GM12878 (cell line): ENCODE measurements around the gene CDK15. TPM values are rescaled to one million over a fixed set of nuclear protein-coding genes. Genes with fewer than 3 reads are reported as not detected.

ENCODE experiments used
- ATAC-seq: fragments of 200-7000 bp; cut with Tn5 transposase; 3 replicates; pipeline ENCODE4 v1.9.1; 2020; ENCODE audit warnings: mild to moderate bottlenecking, moderate library complexity
- BruUV-seq: library from RNA; stranded (reverse); fragments of 400-500 nt; replicated peaks from 2 replicates; lab custom pipeline; 2021; lab: Mats Ljungman, UMichigan
- CTCF ChIA-PET: fragments of 300-600 bp; sonication (Branson Sonifier 250); formaldehyde crosslinking; extraction: SDS; loops from one replicate; lab custom pipeline; 2021; ENCODE audit warnings: inconsistent platforms; lab: Yijun Ruan, JAX
- POLR2A ChIA-PET: fragments of 350-600 bp; formaldehyde crosslinking; extraction: SDS; loops from one replicate; lab custom pipeline; 2021; ENCODE audit warnings: inconsistent platforms; lab: Charles Lee
- RAD21 ChIA-PET: fragments of 300-600 bp; sonication (Branson Sonifier 250); formaldehyde crosslinking; loops from one replicate; lab custom pipeline; 2023; ENCODE audit warnings: antibody characterized with exemption; ENCODE audit not compliant: unreplicated experiment; lab: Charles Lee
- SMC1A ChIA-PET: fragments of 300-600 bp; sonication (Branson Sonifier 250); formaldehyde crosslinking; loops from one replicate; lab custom pipeline; 2023; ENCODE audit not compliant: unreplicated experiment, uncharacterized antibody; lab: Charles Lee
- DNase-seq: peaks from one replicate; pipeline ENCODE4 v3.0.0-alpha.2; 2011; ENCODE audit warnings: low read depth, low spot score
- FAIRE-seq: peaks from 3 replicates; lab custom pipeline; 2011; peaks lifted over from hg19 to GRCh38; lab: Jason Lieb, UNC
- H2AFZ ChIP-seq: 2 replicates; pipeline ENCODE4 v1.6.0; 2011; ENCODE audit warnings: low read depth, low read length, control low read depth; ENCODE audit not compliant: control insufficient read depth
- H3K27ac ChIP-seq: 2 replicates; pipeline ENCODE4 v1.5.1; 2011; ENCODE audit warnings: control low read depth; ENCODE audit not compliant: control insufficient read depth, insufficient read depth
- H3K27me3 ChIP-seq, 2 experiments: replicated peaks in 1 of 2; 2 replicates each; pipeline versions ENCODE4 v1.6.0 to v1.6.1; 2011; ENCODE audit warnings: low read length in 1 of 2; ENCODE audit not compliant: control insufficient read depth in 2 of 2, insufficient read depth in 2 of 2
- H3K36me3 ChIP-seq, 2 experiments: 2 replicates each; pipeline ENCODE4 v1.5.1; 2011; ENCODE audit warnings: low read length in 1 of 2; ENCODE audit not compliant: control insufficient read depth in 2 of 2, insufficient read depth in 2 of 2
- H3K4me1 ChIP-seq: 2 replicates; pipeline ENCODE4 v1.6.1; 2011; ENCODE audit warnings: mild to moderate bottlenecking, low read length, moderate library complexity, mixed read lengths; ENCODE audit not compliant: control insufficient read depth, insufficient read depth
- H3K4me2 ChIP-seq: 2 replicates; pipeline ENCODE4 v1.6.0; 2011; ENCODE audit warnings: control low read depth; ENCODE audit not compliant: control insufficient read depth, insufficient read depth
- H3K4me3 ChIP-seq: fragments of 200-600 bp; sonication (generic); 2 replicates; pipeline ENCODE4 v1.5.1; 2016
- H3K79me2 ChIP-seq: 2 replicates; pipeline ENCODE4 v1.6.0; 2011; ENCODE audit warnings: low read length; ENCODE audit not compliant: control insufficient read depth, insufficient read depth
- H3K9ac ChIP-seq: 2 replicates; pipeline ENCODE4 v1.8.0; 2011; ENCODE audit warnings: low read length, control low read depth, mixed read lengths; ENCODE audit not compliant: control insufficient read depth, insufficient read depth
- H3K9me3 ChIP-seq: replicated peaks from 3 replicates; pipeline ENCODE4 v1.5.1; 2011; ENCODE audit warnings: mild to moderate bottlenecking, low read length; ENCODE audit not compliant: control insufficient read depth, insufficient read depth
- H4K20me1 ChIP-seq: 2 replicates; pipeline ENCODE4 v1.6.0; 2011; ENCODE audit not compliant: control insufficient read depth, insufficient read depth
- ASH2L ChIP-seq: fragments of 300-600, 200-600 bp; sonication (generic); IDR thresholded peaks from 2 replicates; pipeline ENCODE4 v1.6.1; 2017; ENCODE audit warnings: low read depth, mild to moderate bottlenecking, borderline replicate concordance
- CBX5 ChIP-seq: sonication (generic); IDR thresholded peaks from 2 replicates; pipeline ENCODE4 v1.6.1; 2016; ENCODE audit warnings: low read depth, moderate library complexity, mild to moderate bottlenecking, inconsistent platforms
- CREB1 ChIP-seq: IDR thresholded peaks from 2 replicates; pipeline ENCODE4 v1.6.1; 2012; ENCODE audit warnings: low read depth, mild to moderate bottlenecking, inconsistent platforms
- ETV6 ChIP-seq, 2 experiments: fragments of 450-650 bp in 1 of 2; IDR thresholded peaks in 1 of 2; conservative IDR thresholded peaks in 1 of 2; 2 replicates each; pipeline ENCODE4 v1.6.1; 2014; ENCODE audit warnings: antibody characterized with exemption in 1 of 2, borderline replicate concordance in 1 of 2, low read depth in 1 of 2, mild to moderate bottlenecking in 1 of 2, moderate library complexity in 1 of 2
- FOXM1 ChIP-seq: IDR thresholded peaks from 2 replicates; pipeline ENCODE4 v1.6.1; 2012; ENCODE audit warnings: low read depth, mild to moderate bottlenecking, inconsistent platforms, low read length, moderate library complexity
- IKZF2 ChIP-seq, 2 experiments: fragments of 450-650 bp; IDR thresholded peaks; 2 replicates each; pipeline ENCODE4 v1.6.1; 2017; ENCODE audit warnings: mild to moderate bottlenecking in 2 of 2, moderate library complexity in 2 of 2
- NFYA ChIP-seq: IDR thresholded peaks from 2 replicates; pipeline ENCODE4 v1.6.1; 2011; ENCODE audit warnings: low read depth, mild to moderate bottlenecking, low read length, improper control_type of control experiment, borderline replicate concordance
- SPI1 ChIP-seq: IDR thresholded peaks from 2 replicates; pipeline ENCODE4 v1.6.1; 2011; ENCODE audit warnings: low read depth, mild to moderate bottlenecking, low read length, moderate library complexity, borderline replicate concordance; ENCODE audit not compliant: insufficient read depth
- SUPT20H ChIP-seq: IDR thresholded peaks from 2 replicates; pipeline ENCODE4 v1.6.1; 2011; ENCODE audit warnings: low read depth, mild to moderate bottlenecking, low read length, moderate library complexity, borderline replicate concordance; ENCODE audit not compliant: control insufficient read depth
- ZSCAN29 ChIP-seq: fragments of 450-650 bp; IDR thresholded peaks from 2 replicates; pipeline ENCODE4 v1.6.1; 2017; ENCODE audit warnings: mild to moderate bottlenecking, moderate library complexity
- WGBS: methylation state at CpG from one replicate; pipeline ENCODE4 v1.1.6; 2016; ENCODE audit warnings: low lambda C conversion rate; ENCODE audit not compliant: insufficient replicate concordance, insufficient coverage; ENCODE audit errors: missing lambda C conversion rate; 5-methylcytosine and 5-hydroxymethylcytosine counted together
- in situ Hi-C: fragments of 300-500 bp; cut with MboI; formaldehyde crosslinking; loops from 9 replicates; pipeline ENCODE4 v1.14.3; 2018; ENCODE audit warnings: mixed read lengths
- intact Hi-C: fragments of 100-400 bp; cut with micrococcal nuclease; formaldehyde crosslinking; loops from one replicate; pipeline ENCODE4 v1.14.2; 2022; ENCODE audit not compliant: unreplicated experiment
- polyA plus RNA-seq, 11 experiments: library from polyadenylated mRNA; depleted of rRNA in 4 of 11; unstranded in 6 of 11; stranded (reverse) in 5 of 11; fragments of >200 nt; fragmentation: Nextera tagmentation in 4 of 11; fragmentation: Illumina TruSeq in 1 of 11; extraction: Ambion mirVana in 4 of 11; extraction: Trizol in 1 of 11; gene quantifications; 1 replicate in 1 of 11; 2 replicates in 10 of 11; pipeline versions ENCODE4 v1.2.1 to v1.2.3, GENCODE V29; 2011 to 2016; ENCODE audit warnings: inconsistent platforms in 2 of 11, missing spikeins in 2 of 11, low read depth in 1 of 11
- total RNA-seq, 4 experiments: library from RNA; depleted of rRNA in 3 of 4; stranded (reverse); fragments of >200 nt in 3 of 4; fragmentation: Illumina TruSeq in 1 of 4; extraction: Trizol in 1 of 4; gene quantifications; 2 replicates each; pipeline versions ENCODE4 v1.2.1 to v1.2.3, GENCODE V29; 2013 to 2021
- TF ChIP-seq, protein P1 (sequence below): IDR thresholded peaks from 2 replicates; pipeline ENCODE4 v1.6.1; 2012; ENCODE audit warnings: improper control_type of control experiment, low read depth, low read length; ENCODE audit not compliant: insufficient replicate concordance
- TF ChIP-seq, protein P2 (sequence below): fragments of 450-650 bp; IDR thresholded peaks from 2 replicates; pipeline ENCODE4 v1.6.1; 2018; ENCODE audit warnings: mild to moderate bottlenecking, low read depth, moderate library complexity; ENCODE audit not compliant: partially characterized antibody

CDK15 gene
- total and polyA plus RNA-seq, 10 of the 15 experiments (the other 5 are each of a cell fraction or from before 2014, with no cell fraction given) = 0.01 to 0.04 TPM; not detected in 8

DNA sequence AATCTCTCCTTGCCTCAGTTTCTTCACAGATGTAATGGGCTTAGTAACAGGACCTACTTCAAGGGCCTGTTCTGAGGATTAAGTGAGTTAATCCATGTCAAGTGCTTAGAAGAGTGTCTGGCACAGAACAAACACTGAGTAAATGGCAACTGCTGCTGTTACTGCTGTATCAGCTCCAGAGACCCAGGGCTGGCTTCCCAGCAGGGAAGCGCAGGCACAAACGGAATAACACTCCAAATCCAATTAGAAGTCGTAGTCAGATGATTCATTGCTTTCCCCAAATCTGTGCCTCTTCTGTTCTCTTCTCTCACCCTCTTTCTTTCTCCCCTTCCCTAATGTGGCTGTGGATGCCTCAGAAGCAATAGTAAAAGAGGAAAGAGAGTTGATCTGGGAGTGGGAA is 126.2 kb downstream of the CDK15 start:
- ChIA-PET SMC1A (no interaction called here), CTCF (no interaction called here), POLR2A (no interaction called here), RAD21 (no interaction called here)
- Histone ChIP-seq H2AFZ (no peak overlapping the region), H3K36me3 (no peaks in the 10 kb centered on the region), H3K4me1 (no peaks in the 10 kb centered on the region), H4K20me1 (no peaks in the 10 kb centered on the region), H3K4me2 (no peak overlapping the region), H3K9ac (no peak overlapping the region), H3K9me3 (no peaks in the 10 kb centered on the region; the same call in 2 of the 3 replicates), H3K4me3 (no peak overlapping the region), H3K27me3 (no peaks in the 10 kb centered on the region), H3K27ac (no peak overlapping the region), H3K79me2 (no peaks in the 10 kb centered on the region)
- ATAC-seq (no peak), DNase-seq (no peak), FAIRE-seq (no peak)
- TF ChIP-seq SUPT20H (no peak), ZSCAN29 (no peak), CBX5 (no peak), FOXM1 (no peak), IKZF2 (IDR thresholded peaks at IDR 0.05) (no peak), ASH2L (no peak), CREB1 (no peak), NFYA (no peak), ETV6 (conservative IDR thresholded peaks at IDR 0.05 in 1 of 2, IDR thresholded peaks at IDR 0.05 in 1 of 2; ENCODE audit: borderline replicate concordance in 1 of 2, low read depth in 1 of 2) (no peak), SPI1 (no peak)
- TF ChIP-seq, protein P1, sequence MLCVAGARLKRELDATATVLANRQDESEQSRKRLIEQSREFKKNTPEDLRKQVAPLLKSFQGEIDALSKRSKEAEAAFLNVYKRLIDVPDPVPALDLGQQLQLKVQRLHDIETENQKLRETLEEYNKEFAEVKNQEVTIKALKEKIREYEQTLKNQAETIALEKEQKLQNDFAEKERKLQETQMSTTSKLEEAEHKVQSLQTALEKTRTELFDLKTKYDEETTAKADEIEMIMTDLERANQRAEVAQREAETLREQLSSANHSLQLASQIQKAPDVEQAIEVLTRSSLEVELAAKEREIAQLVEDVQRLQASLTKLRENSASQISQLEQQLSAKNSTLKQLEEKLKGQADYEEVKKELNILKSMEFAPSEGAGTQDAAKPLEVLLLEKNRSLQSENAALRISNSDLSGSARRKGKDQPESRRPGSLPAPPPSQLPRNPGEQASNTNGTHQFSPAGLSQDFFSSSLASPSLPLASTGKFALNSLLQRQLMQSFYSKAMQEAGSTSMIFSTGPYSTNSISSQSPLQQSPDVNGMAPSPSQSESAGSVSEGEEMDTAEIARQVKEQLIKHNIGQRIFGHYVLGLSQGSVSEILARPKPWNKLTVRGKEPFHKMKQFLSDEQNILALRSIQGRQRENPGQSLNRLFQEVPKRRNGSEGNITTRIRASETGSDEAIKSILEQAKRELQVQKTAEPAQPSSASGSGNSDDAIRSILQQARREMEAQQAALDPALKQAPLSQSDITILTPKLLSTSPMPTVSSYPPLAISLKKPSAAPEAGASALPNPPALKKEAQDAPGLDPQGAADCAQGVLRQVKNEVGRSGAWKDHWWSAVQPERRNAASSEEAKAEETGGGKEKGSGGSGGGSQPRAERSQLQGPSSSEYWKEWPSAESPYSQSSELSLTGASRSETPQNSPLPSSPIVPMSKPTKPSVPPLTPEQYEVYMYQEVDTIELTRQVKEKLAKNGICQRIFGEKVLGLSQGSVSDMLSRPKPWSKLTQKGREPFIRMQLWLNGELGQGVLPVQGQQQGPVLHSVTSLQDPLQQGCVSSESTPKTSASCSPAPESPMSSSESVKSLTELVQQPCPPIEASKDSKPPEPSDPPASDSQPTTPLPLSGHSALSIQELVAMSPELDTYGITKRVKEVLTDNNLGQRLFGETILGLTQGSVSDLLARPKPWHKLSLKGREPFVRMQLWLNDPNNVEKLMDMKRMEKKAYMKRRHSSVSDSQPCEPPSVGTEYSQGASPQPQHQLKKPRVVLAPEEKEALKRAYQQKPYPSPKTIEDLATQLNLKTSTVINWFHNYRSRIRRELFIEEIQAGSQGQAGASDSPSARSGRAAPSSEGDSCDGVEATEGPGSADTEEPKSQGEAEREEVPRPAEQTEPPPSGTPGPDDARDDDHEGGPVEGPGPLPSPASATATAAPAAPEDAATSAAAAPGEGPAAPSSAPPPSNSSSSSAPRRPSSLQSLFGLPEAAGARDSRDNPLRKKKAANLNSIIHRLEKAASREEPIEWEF = no peak
- TF ChIP-seq, protein P2, sequence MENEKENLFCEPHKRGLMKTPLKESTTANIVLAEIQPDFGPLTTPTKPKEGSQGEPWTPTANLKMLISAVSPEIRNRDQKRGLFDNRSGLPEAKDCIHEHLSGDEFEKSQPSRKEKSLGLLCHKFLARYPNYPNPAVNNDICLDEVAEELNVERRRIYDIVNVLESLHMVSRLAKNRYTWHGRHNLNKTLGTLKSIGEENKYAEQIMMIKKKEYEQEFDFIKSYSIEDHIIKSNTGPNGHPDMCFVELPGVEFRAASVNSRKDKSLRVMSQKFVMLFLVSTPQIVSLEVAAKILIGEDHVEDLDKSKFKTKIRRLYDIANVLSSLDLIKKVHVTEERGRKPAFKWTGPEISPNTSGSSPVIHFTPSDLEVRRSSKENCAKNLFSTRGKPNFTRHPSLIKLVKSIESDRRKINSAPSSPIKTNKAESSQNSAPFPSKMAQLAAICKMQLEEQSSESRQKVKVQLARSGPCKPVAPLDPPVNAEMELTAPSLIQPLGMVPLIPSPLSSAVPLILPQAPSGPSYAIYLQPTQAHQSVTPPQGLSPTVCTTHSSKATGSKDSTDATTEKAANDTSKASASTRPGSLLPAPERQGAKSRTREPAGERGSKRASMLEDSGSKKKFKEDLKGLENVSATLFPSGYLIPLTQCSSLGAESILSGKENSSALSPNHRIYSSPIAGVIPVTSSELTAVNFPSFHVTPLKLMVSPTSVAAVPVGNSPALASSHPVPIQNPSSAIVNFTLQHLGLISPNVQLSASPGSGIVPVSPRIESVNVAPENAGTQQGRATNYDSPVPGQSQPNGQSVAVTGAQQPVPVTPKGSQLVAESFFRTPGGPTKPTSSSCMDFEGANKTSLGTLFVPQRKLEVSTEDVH = no peak
- no TSS peak for BruUV-seq
- in situ Hi-C loops (no loop called here), intact Hi-C loops (no loop called here)
- WGBS = 42% methylated on average over 3 of the region's 3 CpGs
